ENCODE measurements around the gene RAD21L1.
"Not testable (repeated sequence)": the region's sequence is repeated elsewhere in the genome, so short reads cannot be mapped to it uniquely, and the experiment has no call there.

The RAD21L1 gene

GRCh38 chr20:1207293-1207878, 18.5 kb upstream of the RAD21L1 start:
- Mint-ChIP-seq H3K36me3 (ENCODE audit: low read depth) (no peaks in the 10 kb centered on the region), H3K27me3 (ENCODE audit: low read depth) (peaks cover 32% of the 10 kb centered on the region), H3K4me1 (ENCODE audit: low read depth) (peaks cover under 1% of the 10 kb centered on the region), H3K4me3 (no peak overlapping the region), H3K27ac (no peak overlapping the region), H3K9me3 (no peaks in the 10 kb centered on the region)

GRCh38 chr20:1209447-1210387, 16.1 kb upstream of the RAD21L1 start:
- Mint-ChIP-seq H3K36me3 (ENCODE audit: low read depth) (no peaks in the 10 kb centered on the region), H3K27me3 (ENCODE audit: low read depth) (peaks cover 34% of the 10 kb centered on the region), H3K4me1 (ENCODE audit: low read depth) (peaks cover 6% of the 10 kb centered on the region), H3K9me3 (no peaks in the 10 kb centered on the region), H3K27ac (no peak overlapping the region), H3K4me3 (no peak overlapping the region)

- H3K9me3 Mint-ChIP-seq: no peaks in the 10 kb centered on the region
- no peaks in the 10 kb centered on the region for H3K36me3 Mint-ChIP-seq (ENCODE audit: low read depth)
- peaks cover 34% of the 10 kb centered on the region for H3K27me3 Mint-ChIP-seq (ENCODE audit: low read depth)
- peaks cover 14% of the 10 kb centered on the region for H3K4me1 Mint-ChIP-seq (ENCODE audit: low read depth)
- no peak overlapping the region for H3K27ac Mint-ChIP-seq
- no peak overlapping the region for H3K4me3 Mint-ChIP-seq
Observed at GRCh38 chr20:1210501-1210900, 15.3 kb upstream of the RAD21L1 start.

- no peaks in the 10 kb centered on the region for H3K36me3 Mint-ChIP-seq (ENCODE audit: low read depth)
- no peak overlapping the region for H3K4me3 Mint-ChIP-seq
- H3K27me3 Mint-ChIP-seq (ENCODE audit: low read depth): peaks cover 34% of the 10 kb centered on the region
- H3K4me1 Mint-ChIP-seq (ENCODE audit: low read depth): peaks cover 22% of the 10 kb centered on the region
- no peak overlapping the region for H3K27ac Mint-ChIP-seq
- no peaks in the 10 kb centered on the region for H3K9me3 Mint-ChIP-seq
Observed at GRCh38 chr20:1212023-1212422, 13.8 kb upstream of the RAD21L1 start.

GRCh38 chr20:1212607-1213396, 13.0 kb upstream of the RAD21L1 start:
- Mint-ChIP-seq H3K27ac (no peak overlapping the region), H3K4me3 (no peak overlapping the region), H3K36me3 (ENCODE audit: low read depth) (no peaks in the 10 kb centered on the region), H3K4me1 (ENCODE audit: low read depth) (peaks cover 22% of the 10 kb centered on the region), H3K9me3 (no peaks in the 10 kb centered on the region), H3K27me3 (ENCODE audit: low read depth) (peaks cover 35% of the 10 kb centered on the region)

GRCh38 chr20:1214838-1215261, 11.0 kb upstream of the RAD21L1 start:
- no peaks in the 10 kb centered on the region for H3K9me3 Mint-ChIP-seq
- H3K27ac Mint-ChIP-seq: no peak overlapping the region
- peaks cover 22% of the 10 kb centered on the region for H3K4me1 Mint-ChIP-seq (ENCODE audit: low read depth)
- H3K36me3 Mint-ChIP-seq (ENCODE audit: low read depth): no peaks in the 10 kb centered on the region
- H3K27me3 Mint-ChIP-seq (ENCODE audit: low read depth): peaks cover 39% of the 10 kb centered on the region
- no peak overlapping the region for H3K4me3 Mint-ChIP-seq

GRCh38 chr20:1215386-1216170, 10.3 kb upstream of the RAD21L1 start:
- Mint-ChIP-seq H3K4me3 (peak overlapping the region; percentile 55), H3K36me3 (ENCODE audit: low read depth) (no peaks in the 10 kb centered on the region), H3K4me1 (ENCODE audit: low read depth) (peaks cover 22% of the 10 kb centered on the region), H3K9me3 (no peaks in the 10 kb centered on the region), H3K27ac (peak overlapping the region; percentile 85), H3K27me3 (ENCODE audit: low read depth) (peaks cover 42% of the 10 kb centered on the region)

GRCh38 chr20:1216527-1217427, 9.1 kb upstream of the RAD21L1 start:
- H3K27ac Mint-ChIP-seq; H3K36me3 Mint-ChIP-seq (ENCODE audit: low read depth); H3K9me3 Mint-ChIP-seq; H3K4me3 Mint-ChIP-seq: not testable (repeated sequence)
- H3K4me1 Mint-ChIP-seq (ENCODE audit: low read depth): peaks cover 22% of the 10 kb centered on the region
- peaks cover 48% of the 10 kb centered on the region for H3K27me3 Mint-ChIP-seq (ENCODE audit: low read depth)

- H3K36me3 Mint-ChIP-seq (ENCODE audit: low read depth); H3K27ac Mint-ChIP-seq; H3K9me3 Mint-ChIP-seq; H3K4me3 Mint-ChIP-seq: not testable (repeated sequence)
- peaks cover 13% of the 10 kb centered on the region for H3K4me1 Mint-ChIP-seq (ENCODE audit: low read depth)
- peaks cover 64% of the 10 kb centered on the region for H3K27me3 Mint-ChIP-seq (ENCODE audit: low read depth)
Observed at GRCh38 chr20:1222750-1223149, 3.1 kb upstream of the RAD21L1 start.

GRCh38 chr20:1224205-1224890, 1.5 kb upstream of the RAD21L1 start:
- Mint-ChIP-seq H3K27ac (no peak overlapping the region), H3K4me3 (peak overlapping the region; percentile 43), H3K4me1 (ENCODE audit: low read depth) (peaks cover 13% of the 10 kb centered on the region), H3K9me3 (no peaks in the 10 kb centered on the region), H3K36me3 (ENCODE audit: low read depth) (no peaks in the 10 kb centered on the region), H3K27me3 (ENCODE audit: low read depth) (peaks cover 60% of the 10 kb centered on the region)

- H3K9me3 Mint-ChIP-seq: no peaks in the 10 kb centered on the region
- H3K4me1 Mint-ChIP-seq (ENCODE audit: low read depth): peaks cover 13% of the 10 kb centered on the region
- no peaks in the 10 kb centered on the region for H3K36me3 Mint-ChIP-seq (ENCODE audit: low read depth)
- peak overlapping the region; percentile 76 for H3K4me3 Mint-ChIP-seq
- no peak overlapping the region for H3K27ac Mint-ChIP-seq
- H3K27me3 Mint-ChIP-seq (ENCODE audit: low read depth): peaks cover 58% of the 10 kb centered on the region
Observed at GRCh38 chr20:1225263-1225782, 521 bp upstream of the RAD21L1 start.

- Mint-ChIP-seq H3K4me3 (no peak overlapping the region), H3K27ac (no peak overlapping the region), H3K27me3 (ENCODE audit: low read depth) (peaks cover 39% of the 10 kb centered on the region), H3K9me3 (no peaks in the 10 kb centered on the region), H3K36me3 (ENCODE audit: low read depth) (no peaks in the 10 kb centered on the region), H3K4me1 (ENCODE audit: low read depth) (peaks cover 14% of the 10 kb centered on the region)
Observed at GRCh38 chr20:1229541-1229940, 3.7 kb downstream of the RAD21L1 start.
